ENCODE results near the gene SMYD3.

Gene SMYD3

GRCh38 chr1:246005067-246005466, 502.0 kb downstream of the SMYD3 start:
- Histone ChIP-seq H3K4me3 (ENCODE audit: low read depth, low read length) (no peak overlapping the region), H3K4me1 (ENCODE audit: control insufficient read depth, insufficient read depth, low read length) (no peaks in the 10 kb centered on the region), H3K9me3 (ENCODE audit: control insufficient read depth, insufficient read depth, low read depth, low read length) (no peaks in the 10 kb centered on the region), H3K27ac (ENCODE audit: extremely low read depth, low read depth, low read length) (no peak overlapping the region), H3K36me3 (ENCODE audit: control insufficient read depth in 2 of 2, insufficient read depth in 1 of 2, low read length in 2 of 2) (no peaks in the 10 kb centered on the region)
- CTCF ChIA-PET: no interaction called here
- POLR2A ChIA-PET: no interaction called here
- TF ChIP-seq GLI4 (tag by site-specific recombination; IDR thresholded peaks at IDR 0.05) (no peak), ZNF596 (tag by site-specific recombination; IDR thresholded peaks at IDR 0.05) (no peak), ZNF18 (tag by site-specific recombination; IDR thresholded peaks at IDR 0.05) (no peak), REPIN1 (tag by site-specific recombination; IDR thresholded peaks at IDR 0.05; ENCODE audit: low read depth) (no peak)

GRCh38 chr1:246004301-246004700, 502.8 kb downstream of the SMYD3 start:
- ChIA-PET CTCF (interaction anchor here (0.7 to 1.3 kb wide), 3 partner anchors 14 to 848 kb away, joined by 3 read pairs; no protein-coding TSS in a partner anchor), POLR2A (no interaction called here)
- H3K4me1 ChIP-seq (ENCODE audit: control insufficient read depth, insufficient read depth, low read length): no peaks in the 10 kb centered on the region
- no peak overlapping the region for H3K4me3 ChIP-seq (ENCODE audit: low read depth, low read length)
- TF ChIP-seq PRDM10 (tag by site-specific recombination; IDR thresholded peaks at IDR 0.05) (no peak), ZIC2 (tag by site-specific recombination; IDR thresholded peaks at IDR 0.05) (no peak), ZNF626 (tag by site-specific recombination; IDR thresholded peaks at IDR 0.05) (no peak), ZNF114 (tag by site-specific recombination; IDR thresholded peaks at IDR 0.05) (no peak), ZNF148 (tag by site-specific recombination; IDR thresholded peaks at IDR 0.05; ENCODE audit: borderline replicate concordance) (no peak), ZSCAN23 (tag by site-specific recombination; IDR thresholded peaks at IDR 0.05) (no peak), KLF8 (tag by site-specific recombination; IDR thresholded peaks at IDR 0.05) (no peak), FEZF1 (tag by site-specific recombination; IDR thresholded peaks at IDR 0.05) (no peak), ZNF473 (tag by site-specific recombination; IDR thresholded peaks at IDR 0.05) (no peak), ZNF23 (tag by site-specific recombination; IDR thresholded peaks at IDR 0.05; ENCODE audit: borderline replicate concordance) (no peak), SALL2 (tag by site-specific recombination; IDR thresholded peaks at IDR 0.05; ENCODE audit: borderline replicate concordance) (no peak), ZNF37A (tag by site-specific recombination; IDR thresholded peaks at IDR 0.05) (no peak), ZBTB1 (tag by site-specific recombination; IDR thresholded peaks at IDR 0.05) (no peak), KLF16 (tag by site-specific recombination; IDR thresholded peaks at IDR 0.05) (no peak), ZBTB8A (tag by site-specific recombination; IDR thresholded peaks at IDR 0.05) (no peak), ZNF174 (tag by site-specific recombination; IDR thresholded peaks at IDR 0.05) (no peak)
- H3K36me3 ChIP-seq (ENCODE audit: control insufficient read depth in 2 of 2, insufficient read depth in 1 of 2, low read length in 2 of 2): no peaks in the 10 kb centered on the region
- no peaks in the 10 kb centered on the region for H3K9me3 ChIP-seq (ENCODE audit: control insufficient read depth, insufficient read depth, low read depth, low read length)
- no peak overlapping the region for H3K27ac ChIP-seq (ENCODE audit: extremely low read depth, low read depth, low read length)
